HepG2 (cell line): ENCODE data around the gene KLF15. TPM values are rescaled to one million over a fixed set of nuclear protein-coding genes. Genes with fewer than 3 reads are reported as not detected.

Experiments used
- ATAC-seq: fragments of 200-7000 bp; cut with Tn5 transposase; 3 replicates; pipeline ENCODE4 v1.9.1; 2020; ENCODE audit warnings: mild to moderate bottlenecking, moderate library complexity
- BruUV-seq: library from RNA; stranded (reverse); fragments of 400-500 nt; replicated peaks from 2 replicates; lab custom pipeline; 2021; lab: Mats Ljungman, UMichigan
- CTCF ChIA-PET: fragments of 300-600 bp; formaldehyde crosslinking; extraction: SDS; loops from one replicate; lab custom pipeline; 2021; ENCODE audit warnings: low total read pairs, inconsistent platforms, low intra/inter-chr PET ratio; lab: Yijun Ruan, JAX
- POLR2A ChIA-PET: fragments of 350-600 bp; sonication (Branson Sonifier 250); formaldehyde crosslinking; loops from one replicate; lab custom pipeline; 2020; ENCODE audit warnings: antibody characterized with exemption, inconsistent platforms; lab: Yijun Ruan, JAX
- DNase-seq: peaks from one replicate; pipeline ENCODE4 v3.0.0-alpha.2; 2015; ENCODE audit warnings: low spot score
- FAIRE-seq: peaks from 3 replicates; lab custom pipeline; 2011; peaks lifted over from hg19 to GRCh38; lab: Jason Lieb, UNC
- H2AFZ ChIP-seq: one replicate; pipeline ENCODE4 v1.6.1; 2011; ENCODE audit warnings: low read length, inconsistent platforms
- H3K27ac ChIP-seq: fragments of 300-600 bp; 3 replicates; pipeline ENCODE4 v1.8.0; 2011; ENCODE audit warnings: mixed run types, mild to moderate bottlenecking, mixed read lengths, low read length, inconsistent platforms; ENCODE audit not compliant: insufficient read depth; ENCODE audit errors: extremely low read length
- H3K27me3 ChIP-seq, 2 experiments: fragments of 200-600 bp in 1 of 2; 2 replicates in 1 of 2; 3 replicates in 1 of 2; pipeline versions ENCODE4 v1.6.0 to v1.8.0; 2011; ENCODE audit warnings: low read length in 2 of 2, mild to moderate bottlenecking in 2 of 2, moderate library complexity in 2 of 2, inconsistent platforms in 1 of 2; ENCODE audit not compliant: insufficient read depth in 2 of 2, control insufficient read depth in 1 of 2
- H3K36me3 ChIP-seq, 2 experiments: fragments of 200-600 bp in 1 of 2; replicated peaks in 1 of 2; 2 replicates in 1 of 2; 3 replicates in 1 of 2; pipeline versions ENCODE4 v1.5.1 to v1.8.0; 2011; ENCODE audit warnings: low read length in 2 of 2, inconsistent platforms in 1 of 2; ENCODE audit not compliant: insufficient read depth in 2 of 2, control insufficient read depth in 1 of 2
- H3K4me1 ChIP-seq: 2 replicates; pipeline ENCODE4 v1.5.1; 2012; ENCODE audit warnings: low read length, inconsistent platforms; ENCODE audit not compliant: insufficient read depth
- H3K4me2 ChIP-seq: 2 replicates; pipeline ENCODE4 v1.6.0; 2011; ENCODE audit warnings: low read depth, low read length, inconsistent platforms
- H3K4me3 ChIP-seq, 3 experiments: fragments of 200-600 bp in 1 of 3; sonication (generic), shearing (Covaris generic) in 1 of 3; replicated peaks in 1 of 3; 2 replicates each; pipeline ENCODE4 v1.5.1; 2011 to 2016; ENCODE audit warnings: low read length in 3 of 3, inconsistent platforms in 2 of 3, low read depth in 2 of 3, mild to moderate bottlenecking in 2 of 3, control low read depth in 1 of 3, mixed read lengths in 1 of 3; ENCODE audit not compliant: insufficient read depth in 1 of 3
- H3K79me2 ChIP-seq: one replicate; pipeline ENCODE4 v1.6.1; 2011; ENCODE audit warnings: low read length, inconsistent platforms; ENCODE audit not compliant: insufficient read depth
- H3K9ac ChIP-seq: 2 replicates; pipeline ENCODE4 v1.6.0; 2011; ENCODE audit warnings: mild to moderate bottlenecking, low read depth, low read length, inconsistent platforms; ENCODE audit not compliant: insufficient read depth
- H3K9me3 ChIP-seq: 2 replicates; pipeline ENCODE4 v1.5.1; 2012; ENCODE audit warnings: mild to moderate bottlenecking, low read length
- H4K20me1 ChIP-seq: 2 replicates; pipeline ENCODE4 v1.6.0; 2011; ENCODE audit warnings: inconsistent platforms, mild to moderate bottlenecking, low read length, moderate library complexity; ENCODE audit not compliant: insufficient read depth
- AGO2 ChIP-seq: fragments of 200-400 bp; formaldehyde crosslinking; optimal IDR thresholded peaks from 2 replicates; pipeline ENCODE3; 2017; ENCODE audit warnings: mild to moderate bottlenecking, low read depth, low read length, moderate library complexity
- CENPX ChIP-seq: sonication (generic); formaldehyde crosslinking; IDR thresholded peaks from 2 replicates; pipeline ENCODE4 v1.9.0; 2021; ENCODE audit warnings: mild to moderate bottlenecking, missing genetic modification reagents, moderate library complexity
- ELF1 ChIP-seq: sonication (generic); formaldehyde crosslinking; IDR thresholded peaks from 2 replicates; pipeline ENCODE4 v1.4.0; 2020; ENCODE audit warnings: missing genetic modification reagents
- TOPORS ChIP-seq: sonication (generic); formaldehyde crosslinking; IDR thresholded peaks from 2 replicates; pipeline ENCODE4 v1.8.0; 2023; ENCODE audit warnings: mild to moderate bottlenecking, missing genetic modification reagents
- ZNF44 ChIP-seq: sonication (generic); formaldehyde crosslinking; IDR thresholded peaks from 2 replicates; pipeline ENCODE4 v1.5.1; 2020; ENCODE audit warnings: mild to moderate bottlenecking, missing genetic modification reagents
- WGBS: methylation state at CpG from one replicate; pipeline ENCODE4 v1.1.6; 2017; ENCODE audit warnings: low lambda C conversion rate; 5-methylcytosine and 5-hydroxymethylcytosine counted together
- in situ Hi-C: cut with HindIII; loops from 2 replicates; pipeline ENCODE4 v1.10.0; 2017; ENCODE audit warnings: low pct_unique_long_range_greater_than_20kb; ENCODE audit not compliant: extremely low pct_ligation_motif_present
- intact Hi-C: fragments of 100-400 bp; cut with micrococcal nuclease; formaldehyde crosslinking; loops from one replicate; pipeline ENCODE4 v1.10.0; 2022; ENCODE audit not compliant: unreplicated experiment
- polyA plus RNA-seq, 8 experiments: library from polyadenylated mRNA; depleted of rRNA in 3 of 8; stranded (reverse) in 7 of 8; unstranded in 1 of 8; fragments of >200 nt; fragmentation: Illumina TruSeq in 4 of 8; extraction: Trizol in 4 of 8; gene quantifications; 2 replicates each; pipeline versions ENCODE4 v1.2.1 to v1.2.3, GENCODE V29; 2011 to 2016; ENCODE audit warnings: low read depth in 4 of 8, missing spikeins in 1 of 8, mixed read lengths in 1 of 8; ENCODE audit not compliant: insufficient read depth in 1 of 8
- total RNA-seq, 5 experiments: library from RNA; depleted of rRNA; stranded (reverse); fragments of >200 nt; fragmentation: Illumina TruSeq; extraction: Trizol; gene quantifications; 2 replicates each; pipeline ENCODE4 v1.2.3, GENCODE V29; 2016; ENCODE audit warnings: low read depth in 1 of 5
- TF ChIP-seq, protein P1 (sequence below): sonication (generic); formaldehyde crosslinking; IDR thresholded peaks from 2 replicates; pipeline ENCODE4 v1.4.0; 2020; ENCODE audit warnings: missing genetic modification reagents
- TF ChIP-seq, protein P2 (sequence below), 2 experiments: sonication (generic) in 1 of 2; formaldehyde crosslinking in 1 of 2; IDR thresholded peaks; 2 replicates each; pipeline versions ENCODE4 v1.4.0 to v1.6.1; 2016 to 2020; ENCODE audit warnings: borderline replicate concordance in 1 of 2, low read depth in 1 of 2, mild to moderate bottlenecking in 1 of 2, missing genetic modification reagents in 1 of 2
- TF ChIP-seq, protein P3 (sequence below): sonication (generic); formaldehyde crosslinking; IDR thresholded peaks from 2 replicates; pipeline ENCODE4 v1.4.0; 2020; ENCODE audit warnings: missing genetic modification reagents
- TF ChIP-seq, protein P4 (sequence below): sonication (generic); formaldehyde crosslinking; IDR thresholded peaks from 2 replicates; pipeline ENCODE4 v1.5.0; 2020; ENCODE audit warnings: mild to moderate bottlenecking, missing genetic modification reagents, moderate library complexity

The KLF15 gene
- total and polyA plus RNA-seq, 2 of the 13 experiments (the other 11 are each of a cell fraction or from before 2014, with no cell fraction given) = 7.1 to 7.8 TPM

DNA sequence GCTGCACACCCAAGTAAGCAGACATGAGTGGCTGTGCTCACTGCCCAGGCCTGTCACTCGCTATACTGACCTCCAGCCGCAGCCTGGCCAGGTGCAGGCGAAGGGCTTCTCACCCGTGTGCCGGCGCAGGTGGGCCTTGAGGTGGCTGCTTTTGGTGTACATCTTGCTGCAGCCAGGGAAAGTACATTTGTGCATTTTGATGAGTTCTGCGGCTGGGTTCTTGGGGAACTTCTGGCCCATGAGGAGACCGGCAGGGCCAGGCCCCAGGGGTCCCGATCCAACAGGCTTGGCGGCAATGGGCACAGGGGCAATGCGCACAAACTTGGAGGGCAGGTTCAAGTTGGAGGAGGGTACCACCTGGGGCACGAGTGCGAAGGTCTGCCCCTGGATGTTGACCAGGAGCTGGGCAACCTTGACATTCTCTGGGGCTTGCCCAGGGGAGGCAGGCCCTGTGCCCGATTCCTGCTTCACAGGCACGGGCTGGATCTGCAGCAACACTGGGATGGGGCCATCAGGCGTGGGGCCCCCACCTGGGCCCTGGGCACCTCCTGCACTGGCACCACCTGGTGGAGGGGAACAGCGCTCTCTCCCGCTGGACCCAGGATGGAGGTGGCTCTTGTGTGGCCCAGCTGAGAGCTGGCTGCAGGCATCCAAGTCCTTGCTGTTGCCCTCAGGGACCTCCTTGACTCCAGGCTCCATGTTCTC is 5.3 kb downstream of the KLF15 start:
- no peak for ATAC-seq
- no peak for DNase-seq
- Histone ChIP-seq H4K20me1 (no peaks in the 10 kb centered on the region), H3K4me2 (0 out of 2 replicates have a peak overlapping the region, but pooled peaks have one; percentile 50), H3K4me1 (peaks cover 54% of the 10 kb centered on the region), H2AFZ (no peak overlapping the region), H3K27ac (peak overlapping the region; percentile 75), H3K9ac (no peak overlapping the region), H3K9me3 (no peaks in the 10 kb centered on the region), H3K27me3 (no peaks in the 10 kb centered on the region), H3K79me2 (no peaks in the 10 kb centered on the region), H3K36me3 (peaks cover 0 to 1% of the 10 kb centered on the region in 2 experiments; a peak in 2 of 5 replicates), H3K4me3 (no peak overlapping the region)
- in situ Hi-C loops = loop anchor here (25.0 kb wide), 1 partner anchor 215 kb away; no protein-coding TSS in a partner anchor
- no TSS peak for BruUV-seq
- TF ChIP-seq, protein P1, sequence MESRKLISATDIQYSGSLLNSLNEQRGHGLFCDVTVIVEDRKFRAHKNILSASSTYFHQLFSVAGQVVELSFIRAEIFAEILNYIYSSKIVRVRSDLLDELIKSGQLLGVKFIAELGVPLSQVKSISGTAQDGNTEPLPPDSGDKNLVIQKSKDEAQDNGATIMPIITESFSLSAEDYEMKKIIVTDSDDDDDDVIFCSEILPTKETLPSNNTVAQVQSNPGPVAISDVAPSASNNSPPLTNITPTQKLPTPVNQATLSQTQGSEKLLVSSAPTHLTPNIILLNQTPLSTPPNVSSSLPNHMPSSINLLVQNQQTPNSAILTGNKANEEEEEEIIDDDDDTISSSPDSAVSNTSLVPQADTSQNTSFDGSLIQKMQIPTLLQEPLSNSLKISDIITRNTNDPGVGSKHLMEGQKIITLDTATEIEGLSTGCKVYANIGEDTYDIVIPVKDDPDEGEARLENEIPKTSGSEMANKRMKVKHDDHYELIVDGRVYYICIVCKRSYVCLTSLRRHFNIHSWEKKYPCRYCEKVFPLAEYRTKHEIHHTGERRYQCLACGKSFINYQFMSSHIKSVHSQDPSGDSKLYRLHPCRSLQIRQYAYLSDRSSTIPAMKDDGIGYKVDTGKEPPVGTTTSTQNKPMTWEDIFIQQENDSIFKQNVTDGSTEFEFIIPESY (CRISPR knock-in tag) = peak; percentile 85
- no peak for TF ChIP-seq TOPORS
- TF ChIP-seq, protein P2, sequence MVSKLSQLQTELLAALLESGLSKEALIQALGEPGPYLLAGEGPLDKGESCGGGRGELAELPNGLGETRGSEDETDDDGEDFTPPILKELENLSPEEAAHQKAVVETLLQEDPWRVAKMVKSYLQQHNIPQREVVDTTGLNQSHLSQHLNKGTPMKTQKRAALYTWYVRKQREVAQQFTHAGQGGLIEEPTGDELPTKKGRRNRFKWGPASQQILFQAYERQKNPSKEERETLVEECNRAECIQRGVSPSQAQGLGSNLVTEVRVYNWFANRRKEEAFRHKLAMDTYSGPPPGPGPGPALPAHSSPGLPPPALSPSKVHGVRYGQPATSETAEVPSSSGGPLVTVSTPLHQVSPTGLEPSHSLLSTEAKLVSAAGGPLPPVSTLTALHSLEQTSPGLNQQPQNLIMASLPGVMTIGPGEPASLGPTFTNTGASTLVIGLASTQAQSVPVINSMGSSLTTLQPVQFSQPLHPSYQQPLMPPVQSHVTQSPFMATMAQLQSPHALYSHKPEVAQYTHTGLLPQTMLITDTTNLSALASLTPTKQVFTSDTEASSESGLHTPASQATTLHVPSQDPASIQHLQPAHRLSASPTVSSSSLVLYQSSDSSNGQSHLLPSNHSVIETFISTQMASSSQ (IDR thresholded peaks at IDR 0.05; ENCODE audit: low read depth) = no peak
- TF ChIP-seq, protein P2 (CRISPR knock-in tag; IDR thresholded peaks at IDR 0.05; ENCODE audit: borderline replicate concordance) = 0 out of 2 replicates have a peak, but pooled peaks have one; percentile 19
- TF ChIP-seq, protein P3, sequence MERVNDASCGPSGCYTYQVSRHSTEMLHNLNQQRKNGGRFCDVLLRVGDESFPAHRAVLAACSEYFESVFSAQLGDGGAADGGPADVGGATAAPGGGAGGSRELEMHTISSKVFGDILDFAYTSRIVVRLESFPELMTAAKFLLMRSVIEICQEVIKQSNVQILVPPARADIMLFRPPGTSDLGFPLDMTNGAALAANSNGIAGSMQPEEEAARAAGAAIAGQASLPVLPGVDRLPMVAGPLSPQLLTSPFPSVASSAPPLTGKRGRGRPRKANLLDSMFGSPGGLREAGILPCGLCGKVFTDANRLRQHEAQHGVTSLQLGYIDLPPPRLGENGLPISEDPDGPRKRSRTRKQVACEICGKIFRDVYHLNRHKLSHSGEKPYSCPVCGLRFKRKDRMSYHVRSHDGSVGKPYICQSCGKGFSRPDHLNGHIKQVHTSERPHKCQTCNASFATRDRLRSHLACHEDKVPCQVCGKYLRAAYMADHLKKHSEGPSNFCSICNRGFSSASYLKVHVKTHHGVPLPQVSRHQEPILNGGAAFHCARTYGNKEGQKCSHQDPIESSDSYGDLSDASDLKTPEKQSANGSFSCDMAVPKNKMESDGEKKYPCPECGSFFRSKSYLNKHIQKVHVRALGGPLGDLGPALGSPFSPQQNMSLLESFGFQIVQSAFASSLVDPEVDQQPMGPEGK (CRISPR knock-in tag) = peak; percentile 40; the same call in 1 of the 2 replicates
- TF ChIP-seq, protein P4, sequence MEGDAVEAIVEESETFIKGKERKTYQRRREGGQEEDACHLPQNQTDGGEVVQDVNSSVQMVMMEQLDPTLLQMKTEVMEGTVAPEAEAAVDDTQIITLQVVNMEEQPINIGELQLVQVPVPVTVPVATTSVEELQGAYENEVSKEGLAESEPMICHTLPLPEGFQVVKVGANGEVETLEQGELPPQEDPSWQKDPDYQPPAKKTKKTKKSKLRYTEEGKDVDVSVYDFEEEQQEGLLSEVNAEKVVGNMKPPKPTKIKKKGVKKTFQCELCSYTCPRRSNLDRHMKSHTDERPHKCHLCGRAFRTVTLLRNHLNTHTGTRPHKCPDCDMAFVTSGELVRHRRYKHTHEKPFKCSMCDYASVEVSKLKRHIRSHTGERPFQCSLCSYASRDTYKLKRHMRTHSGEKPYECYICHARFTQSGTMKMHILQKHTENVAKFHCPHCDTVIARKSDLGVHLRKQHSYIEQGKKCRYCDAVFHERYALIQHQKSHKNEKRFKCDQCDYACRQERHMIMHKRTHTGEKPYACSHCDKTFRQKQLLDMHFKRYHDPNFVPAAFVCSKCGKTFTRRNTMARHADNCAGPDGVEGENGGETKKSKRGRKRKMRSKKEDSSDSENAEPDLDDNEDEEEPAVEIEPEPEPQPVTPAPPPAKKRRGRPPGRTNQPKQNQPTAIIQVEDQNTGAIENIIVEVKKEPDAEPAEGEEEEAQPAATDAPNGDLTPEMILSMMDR (CRISPR knock-in tag) = peak; percentile 33; the same call in 1 of the 2 replicates
- no peak for TF ChIP-seq CENPX (CRISPR knock-in tag)
- TF ChIP-seq AGO2 = peak; percentile 30
- no peak for TF ChIP-seq ELF1 (CRISPR knock-in tag)
- no peak for TF ChIP-seq ZNF44 (CRISPR knock-in tag)
- WGBS = 88% methylated on average over 5 of the region's 18 CpGs
- intact Hi-C loops = no loop called here
- no peak for FAIRE-seq
- ChIA-PET POLR2A (no interaction called here), CTCF (no interaction called here)
